Measurements from ENCODE around the gene CAGE1. TPM values are rescaled to one million over a fixed set of nuclear protein-coding genes. Genes with fewer than 3 reads are reported as not detected.

CAGE1 gene
- total RNA-seq, 1 donor from 2014 or later = not detected

DNA sequence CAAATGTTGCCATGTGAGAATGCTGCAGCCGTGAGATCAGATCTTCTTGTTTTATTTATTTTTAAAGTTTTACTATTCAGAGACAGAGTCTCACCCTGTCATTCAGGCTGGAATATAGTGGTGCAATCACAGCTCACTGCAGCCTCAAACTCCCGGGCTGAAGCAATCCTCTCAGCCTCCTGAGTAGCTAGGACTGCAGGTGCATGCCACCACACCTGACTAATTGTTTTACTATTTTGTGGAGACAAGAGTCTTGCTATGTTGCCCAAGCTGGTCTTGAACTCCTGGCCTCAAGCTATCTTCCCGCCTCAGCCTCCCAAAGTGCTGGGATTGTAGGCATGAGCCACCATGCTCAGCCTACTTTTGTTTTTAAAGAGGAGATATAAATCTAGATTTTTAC is 54.0 kb downstream of the CAGE1 start:
- H3K4me3 ChIP-seq = no peak overlapping the region
- H3K27me3 ChIP-seq (ENCODE audit: low read depth) = no peaks in the 10 kb centered on the region
- H3K27ac ChIP-seq (replicated peaks) = no peak overlapping the region
- H3K4me1 ChIP-seq = no peaks in the 10 kb centered on the region
- TF ChIP-seq CTCF (IDR thresholded peaks at IDR 0.05; ENCODE audit: borderline replicate concordance) = no peak
- intact Hi-C loops (cut with micrococcal nuclease) = no loop called here
- no peak for DNase-seq
- H3K9me3 ChIP-seq (replicated peaks) = no peaks in the 10 kb centered on the region
- H3K36me3 ChIP-seq = no peaks in the 10 kb centered on the region

DNA sequence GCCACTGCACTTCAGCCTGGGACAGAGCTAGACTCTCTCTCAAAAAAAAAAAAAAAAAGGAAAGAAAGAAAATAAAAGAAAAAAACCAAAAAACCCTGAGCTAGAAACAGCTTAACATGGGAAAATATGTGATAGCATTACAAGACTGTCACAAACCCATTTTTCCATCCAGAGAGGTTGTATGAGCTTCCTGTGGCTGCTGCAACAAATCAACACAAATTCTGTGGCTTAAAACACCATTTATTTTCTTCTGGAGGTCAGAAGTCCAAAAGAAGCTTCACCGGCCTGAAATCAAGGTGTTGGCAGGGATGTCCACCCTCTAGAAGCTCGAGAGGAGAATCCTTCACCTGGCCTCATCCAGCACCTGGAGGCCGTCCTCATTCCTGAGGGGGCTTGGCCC is 54.9 kb downstream of the CAGE1 start:
- Histone ChIP-seq H3K4me3 (no peak overlapping the region), H3K9me3 (replicated peaks) (no peaks in the 10 kb centered on the region), H3K4me1 (no peaks in the 10 kb centered on the region), H3K27me3 (ENCODE audit: low read depth) (no peaks in the 10 kb centered on the region), H3K27ac (replicated peaks) (no peak overlapping the region), H3K36me3 (no peaks in the 10 kb centered on the region)
- DNase-seq = no peak
- TF ChIP-seq CTCF (IDR thresholded peaks at IDR 0.05; ENCODE audit: borderline replicate concordance) = no peak
- intact Hi-C loops (cut with micrococcal nuclease) = no loop called here

GRCh38 chr6:7332090-7332745 is 57.3 kb downstream of the CAGE1 start:
- no peak overlapping the region for H3K27ac ChIP-seq (replicated peaks)

GRCh38 chr6:7331452-7331851 is 58.1 kb downstream of the CAGE1 start:
- no peaks in the 10 kb centered on the region for H3K36me3 ChIP-seq
- peaks cover 3% of the 10 kb centered on the region for H3K27me3 ChIP-seq (ENCODE audit: low read depth)
- intact Hi-C loops (cut with micrococcal nuclease) = no loop called here
- no peak for DNase-seq
- no peak overlapping the region for H3K4me3 ChIP-seq
- H3K4me1 ChIP-seq = no peaks in the 10 kb centered on the region
- no peak overlapping the region for H3K27ac ChIP-seq (replicated peaks)
- TF ChIP-seq CTCF (IDR thresholded peaks at IDR 0.05; ENCODE audit: borderline replicate concordance) = no peak
- no peaks in the 10 kb centered on the region for H3K9me3 ChIP-seq (replicated peaks)

More at GRCh38 chr6:7332090-7332745, 57.3 kb downstream of the CAGE1 start:
- DNase-seq = no peak
- Histone ChIP-seq H3K27me3 (ENCODE audit: low read depth) (no peaks in the 10 kb centered on the region), H3K4me3 (no peak overlapping the region), H3K4me1 (no peaks in the 10 kb centered on the region), H3K9me3 (replicated peaks) (no peaks in the 10 kb centered on the region), H3K36me3 (no peaks in the 10 kb centered on the region)
- intact Hi-C loops (cut with micrococcal nuclease) = no loop called here
- TF ChIP-seq CTCF (IDR thresholded peaks at IDR 0.05; ENCODE audit: borderline replicate concordance) = no peak

DNA sequence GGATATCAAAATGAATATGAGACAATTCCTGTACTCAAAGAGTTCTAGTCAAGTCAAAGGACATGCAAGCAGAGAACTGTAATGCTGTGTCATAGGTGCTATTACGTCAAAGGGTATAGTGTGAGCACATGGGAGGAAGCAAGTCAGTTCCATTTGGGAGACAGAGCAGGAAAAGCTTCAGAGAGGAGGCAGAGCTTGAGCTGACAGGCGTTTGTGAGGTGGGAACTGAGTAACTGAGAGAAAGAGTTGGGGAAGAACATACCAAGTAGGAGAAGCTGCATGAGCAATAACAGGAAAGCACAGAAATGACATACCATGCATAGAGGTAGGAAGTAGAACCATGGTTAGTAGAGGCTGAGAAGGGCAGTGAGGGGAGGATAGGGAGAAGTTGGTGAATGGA is 61.3 kb downstream of the CAGE1 start:
- no peak for DNase-seq
- no peak overlapping the region for H3K4me3 ChIP-seq
- intact Hi-C loops (cut with micrococcal nuclease) = no loop called here
- peaks cover 15% of the 10 kb centered on the region for H3K27me3 ChIP-seq (ENCODE audit: low read depth)
- H3K36me3 ChIP-seq = no peaks in the 10 kb centered on the region
- no peak overlapping the region for H3K27ac ChIP-seq (replicated peaks)
- no peak for TF ChIP-seq CTCF (IDR thresholded peaks at IDR 0.05; ENCODE audit: borderline replicate concordance)
- H3K9me3 ChIP-seq (replicated peaks) = no peaks in the 10 kb centered on the region
- no peaks in the 10 kb centered on the region for H3K4me1 ChIP-seq

Data from left ventricle myocardium inferior (tissue), 1 donor.